ENCODE data around the gene CD86. TPM values are rescaled to one million over a fixed set of nuclear protein-coding genes. Genes with fewer than 3 reads are reported as not detected.

CD86 gene
- total RNA-seq, 1 experiment from 2014 or later, result not detected

DNA sequence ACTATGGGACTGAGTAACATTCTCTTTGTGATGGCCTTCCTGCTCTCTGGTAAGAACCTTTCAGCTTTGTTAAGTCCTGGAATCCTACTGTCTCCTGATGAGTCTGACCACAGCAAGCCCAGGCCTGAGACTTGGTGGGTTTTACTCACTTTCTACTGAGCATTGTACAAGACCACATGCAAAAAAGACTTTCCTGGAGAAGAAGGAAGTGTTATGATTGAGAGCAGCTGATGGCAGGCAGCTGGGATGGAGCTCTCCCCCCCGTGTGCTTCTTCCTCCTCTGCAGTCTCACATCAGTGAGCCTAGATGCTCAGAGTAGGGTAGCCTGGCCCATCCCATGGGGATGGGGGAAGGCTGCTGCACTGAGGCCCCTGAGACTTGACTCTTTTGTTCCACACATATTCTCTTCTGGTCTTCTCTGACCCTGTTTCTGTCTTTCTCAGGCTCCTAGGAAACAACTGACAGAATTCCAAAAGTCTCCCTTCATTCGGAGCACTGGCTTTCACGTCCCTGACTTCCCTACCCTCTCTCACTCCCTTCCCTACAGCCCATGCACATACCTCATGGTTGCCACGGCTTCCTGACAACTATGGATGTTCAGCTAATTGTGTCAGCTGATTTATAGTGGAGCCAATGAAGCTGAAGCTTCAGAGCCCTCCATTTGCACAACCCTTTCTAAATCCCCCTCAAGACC lies 36.6 kb downstream of the CD86 start:
- no peak for DNase-seq (ENCODE audit: low read depth)

DNA sequence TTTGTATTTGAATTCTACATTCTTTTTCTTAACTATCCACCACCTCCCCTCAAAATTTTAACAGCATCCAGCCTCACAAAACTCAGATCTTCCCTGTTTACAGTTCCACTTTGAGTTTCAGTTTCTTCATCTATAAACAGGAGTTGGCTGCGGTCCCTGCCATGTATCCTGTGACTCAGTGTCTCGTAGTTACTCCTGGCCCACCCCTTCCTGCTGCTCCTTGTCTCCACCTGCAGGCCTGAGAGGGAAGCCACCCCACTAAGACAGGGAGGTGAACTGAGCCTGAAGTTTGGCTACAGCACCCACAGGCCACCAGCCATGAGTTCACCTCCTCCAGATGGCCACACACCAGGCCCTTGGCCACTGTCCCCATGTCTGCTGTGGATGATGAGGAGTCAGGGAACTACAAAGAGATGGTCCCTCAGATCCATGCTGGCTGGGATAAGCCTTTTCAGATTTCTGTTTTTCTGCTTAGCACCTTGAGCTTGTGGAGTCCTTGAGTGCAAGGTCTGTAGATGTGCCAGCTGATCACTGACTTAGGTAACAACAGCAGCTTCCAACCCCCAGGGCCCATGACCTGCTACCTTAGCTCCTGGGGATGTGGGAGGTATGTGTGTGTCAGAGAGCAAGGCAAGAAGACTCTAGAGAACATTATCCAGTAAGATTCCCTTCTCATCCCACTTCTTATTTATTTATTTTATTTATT lies 37.5 kb downstream of the CD86 start:
- DNase-seq (ENCODE audit: low read depth), result peak; percentile 33

- no peak for DNase-seq (ENCODE audit: low read depth)
Observed at GRCh38 chr3:122094125-122094524, 39.0 kb downstream of the CD86 start.

- no peak for DNase-seq (ENCODE audit: low read depth)
Observed at GRCh38 chr3:122094693-122095092, 39.5 kb downstream of the CD86 start.

DNA sequence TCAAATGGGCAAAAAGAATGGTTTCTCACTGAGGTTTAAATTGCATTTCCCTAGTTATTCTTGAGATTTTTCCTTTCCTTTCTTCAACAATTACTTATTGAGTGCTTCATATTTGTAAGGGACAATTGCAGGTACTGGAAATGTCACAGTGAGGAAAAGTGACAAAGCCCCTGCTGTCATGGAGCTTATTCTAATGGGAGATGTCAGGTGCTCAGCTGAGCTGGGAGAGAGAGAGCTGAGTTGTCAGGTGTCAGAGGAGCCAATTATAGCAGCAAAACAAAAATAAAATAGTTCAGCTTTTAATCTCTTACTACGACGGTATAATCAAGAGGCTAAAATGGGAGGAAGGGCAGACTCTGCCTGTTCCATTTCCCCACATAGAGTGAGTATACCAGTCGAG lies 42.0 kb downstream of the CD86 start:
- DNase-seq (ENCODE audit: low read depth), result no peak

DNA sequence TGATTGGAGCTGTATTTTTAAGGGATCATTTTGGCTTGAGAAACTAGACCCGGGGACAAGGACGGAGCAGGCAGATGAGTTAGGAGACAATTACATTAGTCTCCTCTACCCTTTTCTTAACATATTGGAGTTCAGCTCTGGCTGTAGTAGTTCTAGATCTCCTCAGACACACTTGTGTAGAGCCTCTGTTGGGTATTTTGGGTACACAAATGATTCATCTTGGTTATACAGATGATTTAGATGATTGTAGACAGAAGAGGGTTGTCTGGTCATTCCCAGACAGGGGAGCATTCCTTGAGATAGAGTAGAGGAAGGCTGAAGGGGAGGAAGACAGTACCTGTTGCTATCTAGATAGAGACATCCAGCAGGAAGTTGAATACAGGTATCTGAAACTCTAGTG lies 43.4 kb downstream of the CD86 start:
- no peak for DNase-seq (ENCODE audit: low read depth)

GRCh38 chr3:122099255-122099654 lies 44.1 kb downstream of the CD86 start:
- DNase-seq (ENCODE audit: low read depth), result no peak

DNA sequence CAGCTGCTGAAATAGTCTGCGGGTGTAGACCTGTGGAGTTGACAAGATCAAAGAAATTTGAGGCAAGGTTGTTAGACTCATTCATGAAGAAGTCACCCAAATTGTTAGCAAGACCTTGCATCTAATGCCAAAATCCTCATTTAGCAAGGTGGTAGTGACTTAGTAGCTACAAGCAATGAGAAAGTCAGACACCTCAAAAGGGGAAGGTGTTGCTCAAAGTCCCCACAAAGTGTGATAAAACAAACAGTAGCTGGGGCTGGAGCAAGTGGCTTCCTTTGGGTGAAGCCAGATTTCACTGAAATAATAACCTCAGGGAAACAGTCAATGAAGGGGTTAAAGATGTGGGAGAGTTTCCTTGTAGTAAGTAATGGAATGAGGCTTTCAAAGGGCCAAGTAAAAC lies 44.9 kb downstream of the CD86 start:
- DNase-seq (ENCODE audit: low read depth), result no peak

GRCh38 chr3:122100591-122101463 lies 45.7 kb downstream of the CD86 start:
- peak; percentile 16 for DNase-seq (ENCODE audit: low read depth)

- DNase-seq (ENCODE audit: low read depth), result peak; percentile 41
Observed at GRCh38 chr3:122101646-122102045, 46.5 kb downstream of the CD86 start.

GRCh38 chr3:122102191-122102935 lies 47.2 kb downstream of the CD86 start:
- DNase-seq (ENCODE audit: low read depth), result no peak

DNA sequence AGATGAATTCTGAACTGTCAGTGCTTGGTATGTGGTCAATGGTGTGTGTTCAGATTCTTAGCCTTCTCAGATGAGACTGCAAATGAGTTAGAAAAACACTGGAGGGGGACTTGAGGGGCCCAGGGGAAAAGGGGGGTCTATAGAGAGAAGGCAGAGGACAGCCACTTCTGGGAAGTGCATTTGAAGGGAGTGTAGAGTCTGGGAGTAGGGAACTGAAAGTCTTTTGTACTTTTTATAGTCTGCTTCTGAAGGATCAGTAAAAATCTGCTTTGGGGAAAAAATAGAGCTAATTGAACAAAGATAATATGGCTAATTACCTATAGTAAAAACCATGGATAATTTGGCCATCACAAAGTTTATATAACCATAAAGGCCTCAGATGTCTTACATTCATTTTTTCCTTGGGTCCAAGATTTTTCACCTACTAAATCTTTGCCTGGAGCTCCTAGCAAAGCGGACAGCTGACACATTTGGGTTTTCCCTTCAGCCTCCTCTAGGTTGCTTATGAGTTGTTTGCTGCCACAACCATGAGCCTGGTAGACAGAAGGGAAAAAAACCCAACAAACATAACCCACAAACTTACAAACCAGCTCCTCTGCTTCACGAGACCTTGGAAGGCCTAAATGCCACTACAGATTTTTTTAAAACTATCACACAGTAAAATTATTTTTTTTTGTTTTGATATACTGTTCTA lies 48.8 kb downstream of the CD86 start:
- no peak for DNase-seq (ENCODE audit: low read depth)

DNA sequence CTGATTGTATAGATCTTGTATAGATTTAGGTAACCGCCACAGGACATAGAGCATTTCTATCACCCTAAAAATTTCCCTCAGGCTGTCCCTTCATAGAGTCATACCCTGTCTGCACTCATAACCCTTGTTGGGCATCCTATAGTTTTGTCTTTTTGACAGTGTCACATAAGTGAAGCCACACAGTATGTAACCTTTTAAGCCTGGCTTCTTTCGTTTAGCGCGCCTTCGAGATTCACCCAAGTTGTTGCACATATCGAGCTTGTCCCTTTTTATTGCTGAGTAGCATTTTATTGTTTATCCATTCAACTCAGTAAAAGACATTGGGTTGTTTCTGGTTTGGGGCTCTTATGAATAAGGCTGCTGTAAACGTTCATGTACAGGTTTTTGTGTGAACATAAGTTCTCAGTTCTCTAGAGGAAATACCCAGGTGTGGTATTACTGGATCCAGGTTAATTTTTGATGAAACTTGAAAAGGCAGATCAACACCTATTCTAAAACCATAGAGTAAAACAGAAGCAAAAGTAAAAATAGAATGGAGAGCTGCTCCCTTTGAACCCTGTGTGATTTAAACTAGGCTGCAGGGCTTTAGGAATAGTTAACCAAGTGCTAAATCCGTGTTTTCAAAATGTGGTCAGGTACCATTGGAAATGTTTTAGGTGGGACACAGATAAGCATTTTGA lies 49.5 kb downstream of the CD86 start:
- DNase-seq (ENCODE audit: low read depth), result no peak

DNA sequence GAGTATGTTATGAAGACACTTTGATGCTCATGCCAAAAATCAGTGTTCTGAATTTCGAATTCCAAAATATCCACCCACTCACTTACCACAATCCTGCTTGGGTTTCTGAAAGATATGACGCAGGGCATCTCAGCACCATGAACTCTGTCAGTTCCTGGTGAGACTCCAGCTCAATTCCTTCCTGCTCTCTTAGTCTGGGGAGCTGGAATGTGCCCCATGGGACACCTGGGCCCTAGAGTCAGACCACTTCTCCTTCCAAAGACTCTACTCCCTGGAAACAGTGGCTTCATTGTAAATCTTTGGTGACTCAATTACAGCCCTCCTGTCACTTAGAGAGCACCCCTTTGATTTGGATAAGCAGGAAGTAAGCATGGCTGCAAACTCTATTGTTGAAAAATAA lies 50.5 kb downstream of the CD86 start:
- no peak for DNase-seq (ENCODE audit: low read depth)

DNA sequence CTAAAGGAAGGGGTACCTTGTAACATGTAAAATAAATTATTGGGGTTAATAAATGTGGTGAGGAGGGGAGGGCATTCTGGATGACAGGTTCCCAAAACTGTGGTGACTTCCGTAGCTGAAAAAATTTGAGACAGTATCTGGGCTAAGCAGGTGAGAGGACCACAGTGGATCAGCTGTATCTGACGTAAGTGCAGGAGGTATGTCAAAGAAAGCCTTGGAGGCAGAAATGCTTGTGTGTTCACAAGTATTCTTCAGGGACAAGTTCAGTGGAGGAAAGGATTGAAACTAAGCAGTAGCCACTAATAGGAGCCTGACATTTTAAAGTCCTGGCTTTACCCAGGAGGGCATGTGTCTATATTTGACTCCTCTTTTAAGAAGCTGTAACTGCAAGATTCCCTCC lies 52.0 kb downstream of the CD86 start:
- DNase-seq (ENCODE audit: low read depth), result no peak

GRCh38 chr3:122111974-122112373 lies 56.8 kb downstream of the CD86 start:
- no peak for DNase-seq (ENCODE audit: low read depth)

DNA sequence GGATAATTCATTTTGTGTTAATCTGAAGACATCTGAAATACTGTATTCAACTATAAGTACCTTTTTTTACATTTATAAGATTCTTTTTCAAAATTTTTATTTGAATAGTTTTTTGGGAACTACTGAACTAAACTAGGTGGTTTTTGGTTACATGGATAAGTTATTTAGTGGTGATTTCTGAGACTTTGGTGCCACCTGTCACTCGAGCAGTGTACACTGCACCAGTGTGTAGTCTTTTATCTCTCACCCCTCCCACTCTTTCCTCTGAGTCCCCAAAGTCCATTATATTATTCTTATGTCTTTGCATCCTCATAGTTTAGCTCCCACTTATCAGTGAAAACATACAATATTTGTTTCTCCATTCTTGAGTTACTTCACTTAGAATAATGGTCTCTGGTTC lies 57.6 kb downstream of the CD86 start:
- no peak for DNase-seq (ENCODE audit: low read depth)

GRCh38 chr3:122123850-122124249 lies 68.7 kb downstream of the CD86 start:
- no peak for DNase-seq (ENCODE audit: low read depth)

DNA sequence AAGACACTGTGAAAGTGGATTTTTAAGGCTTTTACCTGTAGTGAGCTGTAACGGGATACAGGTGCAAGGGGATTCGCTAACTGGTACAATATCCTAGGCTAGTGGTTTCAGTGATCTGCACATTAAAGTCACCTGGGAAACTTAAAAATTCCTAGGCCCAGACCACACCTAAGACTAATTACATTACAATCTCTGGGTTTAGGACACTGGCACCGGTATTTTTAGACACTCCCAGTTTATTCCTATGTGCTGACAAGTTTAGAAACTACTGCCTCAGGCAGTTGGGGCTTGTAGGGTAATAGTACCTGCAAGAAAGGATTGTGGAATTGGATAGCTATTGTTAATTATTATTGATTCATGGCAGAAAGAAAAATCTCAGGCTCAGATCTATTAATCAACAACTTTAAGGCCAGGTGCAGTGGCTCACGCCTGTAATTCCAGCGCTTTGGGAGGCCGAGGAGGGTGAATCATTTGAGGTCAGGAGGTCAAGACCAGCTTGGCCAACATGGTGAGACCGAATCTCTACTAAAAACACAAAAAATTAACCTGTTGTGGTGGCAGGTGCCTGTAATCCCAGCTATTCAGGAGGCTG lies 77.9 kb downstream of the CD86 start:
- DNase-seq (ENCODE audit: low read depth), result no peak

- DNase-seq (ENCODE audit: low read depth), result no peak
Observed at GRCh38 chr3:122146466-122146865, 91.3 kb downstream of the CD86 start.

All from LHCN-M2 (cell line).